HepG2 (cell line): ENCODE data around the gene CKS1B. TPM values are rescaled to one million over a fixed set of nuclear protein-coding genes. Genes with fewer than 3 reads are reported as not detected.
A peak's percentile ranks its signal among the peaks of the same experiment; 100 is the strongest.

Source experiments
- ASH2L ChIP-seq: fragments of 300-600, 200-600 bp; sonication (generic); IDR thresholded peaks from 2 replicates; pipeline ENCODE4 v1.7.0; 2017; ENCODE audit warnings: low read depth, mild to moderate bottlenecking, moderate library complexity, mixed read lengths, low read length; ENCODE audit not compliant: insufficient read length
- CEBPG ChIP-seq: IDR thresholded peaks from 2 replicates; pipeline ENCODE4 v1.6.1; 2016
- ELF1 ChIP-seq: sonication (generic); formaldehyde crosslinking; IDR thresholded peaks from 2 replicates; pipeline ENCODE4 v1.4.0; 2020; ENCODE audit warnings: missing genetic modification reagents
- EP300 ChIP-seq, 3 experiments: sonication (generic) in 1 of 3; formaldehyde crosslinking in 1 of 3; IDR thresholded peaks; 2 replicates each; pipeline versions ENCODE4 v1.5.1 to v1.6.1; 2011 to 2020; ENCODE audit warnings: low read depth in 2 of 3, low read length in 2 of 3, borderline replicate concordance in 1 of 3, improper control_type of control experiment in 1 of 3, mild to moderate bottlenecking in 1 of 3, missing genetic modification reagents in 1 of 3, moderate library complexity in 1 of 3
- FOXC1 ChIP-seq: sonication (generic); formaldehyde crosslinking; IDR thresholded peaks from 2 replicates; pipeline ENCODE4 v1.8.0; 2022; ENCODE audit warnings: mild to moderate bottlenecking, missing genetic modification reagents, borderline replicate concordance
- FOXK1 ChIP-seq: sonication (generic); formaldehyde crosslinking; IDR thresholded peaks from 2 replicates; pipeline ENCODE4 v1.4.0; 2020; ENCODE audit warnings: low read depth, missing genetic modification reagents, borderline replicate concordance
- FOXK2 ChIP-seq: fragments of 450-650 bp; IDR thresholded peaks from 2 replicates; pipeline ENCODE4 v1.6.1; 2016
- HES4 ChIP-seq: sonication (generic); formaldehyde crosslinking; IDR thresholded peaks from 2 replicates; pipeline ENCODE4 v1.9.0; 2021; ENCODE audit warnings: mild to moderate bottlenecking, missing genetic modification reagents, borderline replicate concordance
- HNF4A ChIP-seq: sonication (generic); formaldehyde crosslinking; IDR thresholded peaks from 2 replicates; pipeline ENCODE4 v1.4.0; 2020; ENCODE audit warnings: missing genetic modification reagents
- HOXA5 ChIP-seq: sonication (generic); formaldehyde crosslinking; IDR thresholded peaks from 2 replicates; pipeline ENCODE4 v1.4.0; 2020; ENCODE audit warnings: missing genetic modification reagents
- ISX ChIP-seq: sonication (generic); formaldehyde crosslinking; conservative IDR thresholded peaks from 2 replicates; pipeline ENCODE4 v1.5.0; 2020; ENCODE audit warnings: missing genetic modification reagents
- KLF6 ChIP-seq: IDR thresholded peaks from 2 replicates; pipeline ENCODE4 v1.8.0; 2016; ENCODE audit warnings: missing biosample characterization, missing genetic modification reagents
- MAF1 ChIP-seq: sonication (generic); formaldehyde crosslinking; IDR thresholded peaks from 2 replicates; pipeline ENCODE4 v1.5.0; 2020; ENCODE audit warnings: missing genetic modification reagents, borderline replicate concordance
- MED1 ChIP-seq: sonication (generic); formaldehyde crosslinking; IDR thresholded peaks from 2 replicates; pipeline ENCODE4 v1.4.0; 2020; ENCODE audit warnings: missing genetic modification reagents
- NFIC ChIP-seq: IDR thresholded peaks from 2 replicates; pipeline ENCODE4 v1.6.1; 2012; ENCODE audit warnings: mild to moderate bottlenecking, low read length, inconsistent platforms
- NR2F6 ChIP-seq, 2 experiments: IDR thresholded peaks; 2 replicates each; pipeline ENCODE4 v1.6.1; 2016; ENCODE audit warnings: antibody characterized with exemption in 1 of 2, mild to moderate bottlenecking in 1 of 2
- PPARG ChIP-seq: conservative IDR thresholded peaks from 2 replicates; pipeline ENCODE4 v1.6.1; 2016; ENCODE audit warnings: missing biosample characterization, missing genetic modification reagents
- SRSF1 ChIP-seq: fragments of 200-400 bp; formaldehyde crosslinking; optimal IDR thresholded peaks from 2 replicates; pipeline ENCODE3; 2017; ENCODE audit warnings: mild to moderate bottlenecking, low read depth, low read length, moderate library complexity
- TOE1 ChIP-seq: sonication (generic); formaldehyde crosslinking; IDR thresholded peaks from 2 replicates; pipeline ENCODE4 v1.4.0; 2020; ENCODE audit warnings: mild to moderate bottlenecking, missing genetic modification reagents
- ZC3H13 ChIP-seq: sonication (generic); formaldehyde crosslinking; IDR thresholded peaks from 2 replicates; pipeline ENCODE4 v1.8.1; 2023; ENCODE audit warnings: mild to moderate bottlenecking, missing genetic modification reagents, moderate library complexity
- ZNF558 ChIP-seq: sonication (generic); formaldehyde crosslinking; IDR thresholded peaks from 2 replicates; pipeline ENCODE4 v1.9.0; 2022; ENCODE audit warnings: mild to moderate bottlenecking, missing genetic modification reagents, borderline replicate concordance
- ZNF563 ChIP-seq: sonication (generic); formaldehyde crosslinking; IDR thresholded peaks from 2 replicates; pipeline ENCODE4 v1.8.0; 2022; ENCODE audit warnings: mild to moderate bottlenecking, moderate library complexity, missing genetic modification reagents
- ZNF615 ChIP-seq: sonication (generic); formaldehyde crosslinking; IDR thresholded peaks from 2 replicates; pipeline ENCODE4 v1.5.0; 2020; ENCODE audit warnings: mild to moderate bottlenecking, missing genetic modification reagents, borderline replicate concordance
- ZNF616 ChIP-seq: sonication (generic); formaldehyde crosslinking; IDR thresholded peaks from 2 replicates; pipeline ENCODE4 v1.5.0; 2020; ENCODE audit warnings: low read depth, mild to moderate bottlenecking, missing genetic modification reagents
- ZNF674 ChIP-seq: sonication (generic); formaldehyde crosslinking; IDR thresholded peaks from 2 replicates; pipeline ENCODE4 v1.5.0; 2020; ENCODE audit warnings: low read depth, mild to moderate bottlenecking, missing genetic modification reagents
- ZNF850 ChIP-seq: sonication (generic); formaldehyde crosslinking; conservative IDR thresholded peaks from 2 replicates; pipeline ENCODE4 v1.9.0; 2021; ENCODE audit warnings: mild to moderate bottlenecking, missing genetic modification reagents
- polyA plus RNA-seq, 8 experiments: library from polyadenylated mRNA; depleted of rRNA in 3 of 8; stranded (reverse) in 7 of 8; unstranded in 1 of 8; fragments of >200 nt; fragmentation: Illumina TruSeq in 4 of 8; extraction: Trizol in 4 of 8; gene quantifications; 2 replicates each; pipeline versions ENCODE4 v1.2.1 to v1.2.3, GENCODE V29; 2011 to 2016; ENCODE audit warnings: low read depth in 4 of 8, missing spikeins in 1 of 8, mixed read lengths in 1 of 8; ENCODE audit not compliant: insufficient read depth in 1 of 8
- total RNA-seq, 5 experiments: library from RNA; depleted of rRNA; stranded (reverse); fragments of >200 nt; fragmentation: Illumina TruSeq; extraction: Trizol; gene quantifications; 2 replicates each; pipeline ENCODE4 v1.2.3, GENCODE V29; 2016; ENCODE audit warnings: low read depth in 1 of 5
- TF ChIP-seq, protein P1 (sequence below): sonication (generic); formaldehyde crosslinking; conservative IDR thresholded peaks from 2 replicates; pipeline ENCODE4 v1.4.0; 2020; ENCODE audit warnings: mild to moderate bottlenecking, missing genetic modification reagents, moderate library complexity

Gene CKS1B
- total and polyA plus RNA-seq, 2 of the 13 experiments (the other 11 are each of a cell fraction or from before 2014, with no cell fraction given) = 217 to 222 TPM

- 0 out of 2 replicates have a peak, but pooled peaks have one; percentile 25 for TF ChIP-seq HES4
- TF ChIP-seq ASH2L = peak; percentile 61
- TF ChIP-seq FOXC1 (CRISPR knock-in tag) = 0 out of 2 replicates have a peak, but pooled peaks have one; percentile 60
- peak; percentile 61 for TF ChIP-seq ZNF563 (CRISPR knock-in tag)
- peak; percentile 93 for TF ChIP-seq PPARG
- no peak for TF ChIP-seq HOXA5 (CRISPR knock-in tag)
- TF ChIP-seq ISX = no peak
- peak; percentile 30; the same call in 1 of the 2 replicates for TF ChIP-seq FOXK1 (CRISPR knock-in tag)
- TF ChIP-seq FOXK2 = 0 out of 2 replicates have a peak, but pooled peaks have one; percentile 32
- TF ChIP-seq ZNF558 (CRISPR knock-in tag) = 0 out of 2 replicates have a peak, but pooled peaks have one; percentile 43
- TF ChIP-seq TOE1 (CRISPR knock-in tag) = 0 out of 2 replicates have a peak, but pooled peaks have one; percentile 17
- TF ChIP-seq NFIC = peak; percentile 25; the same call in 1 of the 2 replicates
- TF ChIP-seq NR2F6 (IDR thresholded peaks at IDR 0.05) = no peak
- peak; percentile 58 for TF ChIP-seq NR2F6 (CRISPR knock-in tag; IDR thresholded peaks at IDR 0.05)
- TF ChIP-seq ZNF850 (CRISPR knock-in tag) = no peak
- TF ChIP-seq ZNF616 (CRISPR knock-in tag) = no peak
- peak; percentile 32; the same call in 1 of the 2 replicates for TF ChIP-seq ZNF615 (CRISPR knock-in tag)
- TF ChIP-seq, protein P1, sequence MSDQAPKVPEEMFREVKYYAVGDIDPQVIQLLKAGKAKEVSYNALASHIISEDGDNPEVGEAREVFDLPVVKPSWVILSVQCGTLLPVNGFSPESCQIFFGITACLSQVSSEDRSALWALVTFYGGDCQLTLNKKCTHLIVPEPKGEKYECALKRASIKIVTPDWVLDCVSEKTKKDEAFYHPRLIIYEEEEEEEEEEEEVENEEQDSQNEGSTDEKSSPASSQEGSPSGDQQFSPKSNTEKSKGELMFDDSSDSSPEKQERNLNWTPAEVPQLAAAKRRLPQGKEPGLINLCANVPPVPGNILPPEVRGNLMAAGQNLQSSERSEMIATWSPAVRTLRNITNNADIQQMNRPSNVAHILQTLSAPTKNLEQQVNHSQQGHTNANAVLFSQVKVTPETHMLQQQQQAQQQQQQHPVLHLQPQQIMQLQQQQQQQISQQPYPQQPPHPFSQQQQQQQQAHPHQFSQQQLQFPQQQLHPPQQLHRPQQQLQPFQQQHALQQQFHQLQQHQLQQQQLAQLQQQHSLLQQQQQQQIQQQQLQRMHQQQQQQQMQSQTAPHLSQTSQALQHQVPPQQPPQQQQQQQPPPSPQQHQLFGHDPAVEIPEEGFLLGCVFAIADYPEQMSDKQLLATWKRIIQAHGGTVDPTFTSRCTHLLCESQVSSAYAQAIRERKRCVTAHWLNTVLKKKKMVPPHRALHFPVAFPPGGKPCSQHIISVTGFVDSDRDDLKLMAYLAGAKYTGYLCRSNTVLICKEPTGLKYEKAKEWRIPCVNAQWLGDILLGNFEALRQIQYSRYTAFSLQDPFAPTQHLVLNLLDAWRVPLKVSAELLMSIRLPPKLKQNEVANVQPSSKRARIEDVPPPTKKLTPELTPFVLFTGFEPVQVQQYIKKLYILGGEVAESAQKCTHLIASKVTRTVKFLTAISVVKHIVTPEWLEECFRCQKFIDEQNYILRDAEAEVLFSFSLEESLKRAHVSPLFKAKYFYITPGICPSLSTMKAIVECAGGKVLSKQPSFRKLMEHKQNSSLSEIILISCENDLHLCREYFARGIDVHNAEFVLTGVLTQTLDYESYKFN = peak; percentile 77
- TF ChIP-seq ZC3H13 (CRISPR knock-in tag) = peak; percentile 38; the same call in 1 of the 2 replicates
- peak in 1 of 2 experiments; percentile 29; a peak in 1 of 4 replicates for TF ChIP-seq EP300 (IDR thresholded peaks at IDR 0.05; ENCODE audit: low read depth in 2 of 2, low read length in 2 of 2)
- no peak for TF ChIP-seq EP300 (CRISPR knock-in tag; IDR thresholded peaks at IDR 0.05; ENCODE audit: borderline replicate concordance)
- TF ChIP-seq ZNF674 = no peak
- TF ChIP-seq MED1 = peak; percentile 57; the same call in 1 of the 2 replicates
- no peak for TF ChIP-seq MAF1 (CRISPR knock-in tag)
- 0 out of 2 replicates have a peak, but pooled peaks have one; percentile 2 for TF ChIP-seq CEBPG
- peak; percentile 84 for TF ChIP-seq HNF4A (CRISPR knock-in tag)
- TF ChIP-seq ELF1 (CRISPR knock-in tag) = no peak
- 0 out of 2 replicates have a peak, but pooled peaks have one; percentile 49 for TF ChIP-seq KLF6
- TF ChIP-seq SRSF1 = peak; percentile 19
These were observed 958 bp upstream of the CKS1B start (continued) for GRCh38 chr1:154973344-154974101.
